GM21717 (cell line): ENCODE data around the gene ADIPOQ.
"Not testable (repeated sequence)": the region's sequence is repeated elsewhere in the genome, so short reads cannot be mapped to it uniquely, and the experiment has no call there.

Experiments
- ATAC-seq: cut with Tn5 transposase; IDR thresholded peaks from one replicate; pipeline ENCODE4 v1.9.1; 2021; ENCODE audit warnings: mild to moderate bottlenecking, moderate library complexity; ENCODE audit not compliant: unreplicated experiment

Gene ADIPOQ

GRCh38 chr3:186842426-186843038 is at the start of gene ADIPOQ:
TSS of gene ADIPOQ (plus strand) at chr3:186842710. CDS start at chr3:186853059, 10,349 bp downstream.
- no peak for ATAC-seq

- ATAC-seq: no peak
Observed at GRCh38 chr3:186798239-186798874, 44.2 kb upstream of the ADIPOQ start.

GRCh38 chr3:186800285-186800684 is 42.2 kb upstream of the ADIPOQ start:
- no peak for ATAC-seq

- ATAC-seq: no peak
Observed at GRCh38 chr3:186802701-186803100, 39.8 kb upstream of the ADIPOQ start.

- ATAC-seq: not testable (repeated sequence)
Observed at GRCh38 chr3:186803447-186803846, 39.1 kb upstream of the ADIPOQ start.

- ATAC-seq: peak; percentile 95
Observed at GRCh38 chr3:186806089-186807055, 36.1 kb upstream of the ADIPOQ start, which contains the start of gene RFC4. TSS of gene RFC4 (minus strand) at chr3:186806482. CDS start at chr3:186804713, 1,769 bp downstream.

- no peak for ATAC-seq
Observed at GRCh38 chr3:186807231-186807630, 35.3 kb upstream of the ADIPOQ start.

- no peak for ATAC-seq
Observed at GRCh38 chr3:186810336-186810996, 32.0 kb upstream of the ADIPOQ start.

GRCh38 chr3:186811313-186811712 is 31.2 kb upstream of the ADIPOQ start:
- ATAC-seq: not testable (repeated sequence)

- no peak for ATAC-seq
Observed at GRCh38 chr3:186814100-186814499, 28.4 kb upstream of the ADIPOQ start.

GRCh38 chr3:186815435-186815834 is 27.1 kb upstream of the ADIPOQ start:
- ATAC-seq: no peak

- no peak for ATAC-seq
Observed at GRCh38 chr3:186818516-186818915, 24.0 kb upstream of the ADIPOQ start.

GRCh38 chr3:186818956-186819355 is 23.6 kb upstream of the ADIPOQ start:
- no peak for ATAC-seq

- no peak for ATAC-seq
Observed at GRCh38 chr3:186821429-186822387, 20.8 kb upstream of the ADIPOQ start.

- ATAC-seq: not testable (repeated sequence)
Observed at GRCh38 chr3:186822388-186822759, 20.1 kb upstream of the ADIPOQ start.

GRCh38 chr3:186823386-186823785 is 19.1 kb upstream of the ADIPOQ start:
- no peak for ATAC-seq

- no peak for ATAC-seq
Observed at GRCh38 chr3:186824430-186825139, 17.9 kb upstream of the ADIPOQ start.

GRCh38 chr3:186825294-186825821 is 17.2 kb upstream of the ADIPOQ start:
- no peak for ATAC-seq

GRCh38 chr3:186825872-186826409 is 16.6 kb upstream of the ADIPOQ start:
- ATAC-seq: no peak
